Heart left ventricle (tissue), 13 donors: ENCODE data around the gene HEXA.

Experiments
- POLR2A ChIP-seq, 2 donors: fragments of 450-650 bp; IDR thresholded peaks; one replicate each; pipeline ENCODE4 v1.6.1; 2017; ENCODE audit warnings: antibody characterized with exemption in 2 of 2, mild to moderate bottlenecking in 2 of 2, moderate library complexity in 2 of 2
- TF ChIP-seq, protein P1 (sequence below), 12 donors: fragments of 200-600 bp; sonication (generic) in 4 of 12; IDR thresholded peaks; one replicate each; pipeline versions ENCODE4 v1.5.0 to v1.8.0; 2018 to 2022; ENCODE audit warnings: antibody characterized with exemption in 12 of 12, mild to moderate bottlenecking in 5 of 12
- donor health status: ischemic (EF 13 %, LVEDD 7.1; RV severe dilation, severe dysfunction).
- donor health status: DM: no; HTN: yes; CAD: no.
- donor health status: DM: no; HTN: no; CAD: no.
- donor health status: ischemic (EF 25% LVEDD 6.9; RV normal size, moderate dysfunction).
- donor health status: ischemic (EF 25% LVEDD 5.7; RV mildly dilated, moderate dysfunction).
- donor health status: ischemic (EF 35%, LVEDD 5.7; RV mildly dilated, moderate dysfunction).
- donor health status: nonischemic (EF 11% LVEDD 7.7; RV severe dilation, severe dysfunction).
- donor health status: DM: yes; HTN: yes; CAD: no.
- donor health status: PGD.
- donor health status: ischemic (EF 29% LVEDD 5.4; RV normal size, mild dysfunction).
- donor health status: nonischemic (EF 23%, LVEDD 6.1; RV moderate dilation, normal function).

GRCh38 chr15:72304596-72304995, 71.2 kb downstream of the HEXA start:
- no peak for TF ChIP-seq POLR2A (IDR thresholded peaks at IDR 0.05)
- TF ChIP-seq, protein P1, sequence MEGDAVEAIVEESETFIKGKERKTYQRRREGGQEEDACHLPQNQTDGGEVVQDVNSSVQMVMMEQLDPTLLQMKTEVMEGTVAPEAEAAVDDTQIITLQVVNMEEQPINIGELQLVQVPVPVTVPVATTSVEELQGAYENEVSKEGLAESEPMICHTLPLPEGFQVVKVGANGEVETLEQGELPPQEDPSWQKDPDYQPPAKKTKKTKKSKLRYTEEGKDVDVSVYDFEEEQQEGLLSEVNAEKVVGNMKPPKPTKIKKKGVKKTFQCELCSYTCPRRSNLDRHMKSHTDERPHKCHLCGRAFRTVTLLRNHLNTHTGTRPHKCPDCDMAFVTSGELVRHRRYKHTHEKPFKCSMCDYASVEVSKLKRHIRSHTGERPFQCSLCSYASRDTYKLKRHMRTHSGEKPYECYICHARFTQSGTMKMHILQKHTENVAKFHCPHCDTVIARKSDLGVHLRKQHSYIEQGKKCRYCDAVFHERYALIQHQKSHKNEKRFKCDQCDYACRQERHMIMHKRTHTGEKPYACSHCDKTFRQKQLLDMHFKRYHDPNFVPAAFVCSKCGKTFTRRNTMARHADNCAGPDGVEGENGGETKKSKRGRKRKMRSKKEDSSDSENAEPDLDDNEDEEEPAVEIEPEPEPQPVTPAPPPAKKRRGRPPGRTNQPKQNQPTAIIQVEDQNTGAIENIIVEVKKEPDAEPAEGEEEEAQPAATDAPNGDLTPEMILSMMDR (IDR thresholded peaks at IDR 0.05): no peak
